CD4-positive, alpha-beta T cell (primary cell): ENCODE results near the gene PNPO. TPM values are rescaled to one million over a fixed set of nuclear protein-coding genes. Genes with fewer than 3 reads are reported as not detected.

ENCODE experiments used
- ATAC-seq: fragments of 200-7000 bp; cut with Tn5 transposase; one replicate; pipeline ENCODE4 v1.10.0; 2022; ENCODE audit warnings: mild to moderate bottlenecking; ENCODE audit not compliant: poor library complexity
- CTCF ChIA-PET: fragments of 350-600 bp; sonication (Branson Sonifier 250); formaldehyde crosslinking; loops from one replicate; lab custom pipeline; 2021; ENCODE audit warnings: antibody characterized with exemption, inconsistent platforms; lab: Charles Lee
- POLR2A ChIA-PET: fragments of 350-600 bp; sonication (Branson Sonifier 250); formaldehyde crosslinking; loops from one replicate; lab custom pipeline; 2021; ENCODE audit warnings: antibody characterized with exemption, inconsistent platforms; lab: Charles Lee
- DNase-seq, 14 experiments: peaks; one replicate each; pipeline ENCODE4 v3.0.0-alpha.2; 2013 to 2020; ENCODE audit warnings: mixed read lengths in 2 of 14
- H3K27ac ChIP-seq, 2 donors: one replicate each; pipeline versions ENCODE4 v1.5.1 to v1.7.0; 2013; ENCODE audit warnings: low read length in 2 of 2, low read depth in 1 of 2, mild to moderate bottlenecking in 1 of 2
- H3K27me3 ChIP-seq, 2 experiments: 1 replicate in 1 of 2; 2 replicates in 1 of 2; pipeline versions ENCODE4 v1.6.1 to v1.7.0; 2013; ENCODE audit warnings: low read length in 2 of 2, control low read depth in 1 of 2, mild to moderate bottlenecking in 1 of 2, moderate library complexity in 1 of 2; ENCODE audit not compliant: insufficient read depth in 2 of 2, control insufficient read depth in 1 of 2
- H3K36me3 ChIP-seq: one replicate; pipeline ENCODE4 v1.6.1; 2013; ENCODE audit warnings: low read length, control low read depth; ENCODE audit not compliant: insufficient read depth
- H3K4me1 ChIP-seq: one replicate; pipeline ENCODE4 v1.6.1; 2013; ENCODE audit warnings: low read length, control low read depth; ENCODE audit not compliant: insufficient read depth
- H3K4me3 ChIP-seq: one replicate; pipeline ENCODE4 v1.5.1; 2013; ENCODE audit warnings: mild to moderate bottlenecking, low read length, moderate library complexity
- H3K9me3 ChIP-seq, 2 experiments: 1 replicate in 1 of 2; 2 replicates in 1 of 2; pipeline versions ENCODE4 v1.6.1 to v1.7.0; 2013; ENCODE audit warnings: low read length in 2 of 2, mild to moderate bottlenecking in 2 of 2, control low read depth in 1 of 2, moderate library complexity in 1 of 2; ENCODE audit not compliant: control insufficient read depth in 1 of 2, insufficient read depth in 1 of 2
- H3K27ac Mint-ChIP-seq: one replicate; pipeline ENCODE4 v1.8.0; 2020; ENCODE audit warnings: mixed read lengths
- H3K27me3 Mint-ChIP-seq: one replicate; pipeline ENCODE4 v1.8.0; 2021; ENCODE audit warnings: mixed read lengths
- H3K36me3 Mint-ChIP-seq: one replicate; pipeline ENCODE4 v1.8.0; 2021; ENCODE audit warnings: low read depth, mixed read lengths
- H3K4me1 Mint-ChIP-seq: one replicate; pipeline ENCODE4 v1.8.0; 2021; ENCODE audit warnings: low read depth, mixed read lengths
- H3K4me3 Mint-ChIP-seq: one replicate; pipeline ENCODE4 v1.8.0; 2020; ENCODE audit warnings: mild to moderate bottlenecking, mixed read lengths
- H3K9me3 Mint-ChIP-seq: one replicate; pipeline ENCODE4 v1.8.0; 2020; ENCODE audit warnings: mixed read lengths
- intact Hi-C, 2 experiments: fragments of 100-400 bp; cut with DNase I in 1 of 2; cut with micrococcal nuclease in 1 of 2; formaldehyde crosslinking; loops; one replicate each; pipeline versions ENCODE4 v1.15.1 to v1.9.0; 2023 to 2025; cut with DNase I, micrococcal nuclease
- total RNA-seq, 174 experiments: library from RNA in 2 of 174; stranded (reverse) in 2 of 174; gene quantifications; one replicate each; pipeline ENCODE4 v1.2.3 and lab custom pipeline; 2021 to 2026
- TF ChIP-seq, protein P1 (sequence below): fragments of 200-600 bp; IDR thresholded peaks from one replicate; pipeline ENCODE4 v1.8.0; 2022; ENCODE audit warnings: antibody characterized with exemption, mild to moderate bottlenecking

PNPO gene
- total RNA-seq, 2 experiments from 2014 or later = 2.2 to 2.4 TPM

DNA sequence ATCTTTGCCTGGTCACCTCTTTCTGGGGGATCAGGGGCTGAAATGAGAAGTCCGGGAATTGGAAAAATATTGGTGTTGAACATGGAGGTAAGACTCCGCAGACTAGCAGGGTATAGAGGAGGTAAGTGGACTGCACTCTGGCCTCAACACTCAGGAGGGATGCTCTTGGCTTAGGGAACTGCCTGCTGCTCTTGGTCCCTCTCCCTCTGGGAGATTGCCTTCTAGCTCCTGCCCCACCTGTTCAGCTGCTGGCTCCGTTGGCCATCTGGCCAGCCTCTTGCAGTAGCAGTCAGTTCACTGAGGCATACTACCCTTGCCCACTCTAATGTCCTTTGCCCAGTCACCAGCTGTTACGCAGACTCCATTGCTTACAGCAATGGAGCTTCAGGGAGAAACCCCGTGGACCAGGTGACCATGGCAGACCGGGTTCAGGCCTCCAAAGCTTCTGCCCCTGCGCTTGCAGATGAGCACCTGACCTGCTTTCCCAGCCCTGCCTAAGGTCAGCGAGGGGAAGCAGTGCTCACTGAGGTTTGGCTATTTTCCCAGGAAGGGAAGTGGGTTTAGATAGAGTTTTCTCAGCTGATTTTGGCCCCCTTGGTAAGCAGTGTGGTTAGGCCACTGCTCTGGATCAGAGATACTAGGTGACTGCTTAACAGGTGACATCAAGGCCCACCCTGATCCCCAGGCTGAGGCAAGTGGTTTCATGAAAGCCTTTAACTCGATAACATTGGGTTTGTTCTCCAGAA lies 41.4 kb downstream of the PNPO start:
- no peaks in the 10 kb centered on the region for H3K27me3 ChIP-seq
- H3K27me3 Mint-ChIP-seq = no peaks in the 10 kb centered on the region
- no peak overlapping the region for H3K27ac ChIP-seq
- ATAC-seq (no peak), DNase-seq (no peak)
- peaks cover 47% of the 10 kb centered on the region for H3K36me3 ChIP-seq
- TF ChIP-seq, protein P1, sequence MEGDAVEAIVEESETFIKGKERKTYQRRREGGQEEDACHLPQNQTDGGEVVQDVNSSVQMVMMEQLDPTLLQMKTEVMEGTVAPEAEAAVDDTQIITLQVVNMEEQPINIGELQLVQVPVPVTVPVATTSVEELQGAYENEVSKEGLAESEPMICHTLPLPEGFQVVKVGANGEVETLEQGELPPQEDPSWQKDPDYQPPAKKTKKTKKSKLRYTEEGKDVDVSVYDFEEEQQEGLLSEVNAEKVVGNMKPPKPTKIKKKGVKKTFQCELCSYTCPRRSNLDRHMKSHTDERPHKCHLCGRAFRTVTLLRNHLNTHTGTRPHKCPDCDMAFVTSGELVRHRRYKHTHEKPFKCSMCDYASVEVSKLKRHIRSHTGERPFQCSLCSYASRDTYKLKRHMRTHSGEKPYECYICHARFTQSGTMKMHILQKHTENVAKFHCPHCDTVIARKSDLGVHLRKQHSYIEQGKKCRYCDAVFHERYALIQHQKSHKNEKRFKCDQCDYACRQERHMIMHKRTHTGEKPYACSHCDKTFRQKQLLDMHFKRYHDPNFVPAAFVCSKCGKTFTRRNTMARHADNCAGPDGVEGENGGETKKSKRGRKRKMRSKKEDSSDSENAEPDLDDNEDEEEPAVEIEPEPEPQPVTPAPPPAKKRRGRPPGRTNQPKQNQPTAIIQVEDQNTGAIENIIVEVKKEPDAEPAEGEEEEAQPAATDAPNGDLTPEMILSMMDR = no peak
- no peak overlapping the region for H3K4me3 ChIP-seq
- no peaks in the 10 kb centered on the region for H3K4me1 Mint-ChIP-seq
- CTCF ChIA-PET = interaction anchor here (1.1 kb wide), 1 partner anchor 12 kb away, joined by 3 read pairs; the partner anchor contains the start of gene CDK5RAP3
- no peaks in the 10 kb centered on the region for H3K9me3 Mint-ChIP-seq
- POLR2A ChIA-PET = interaction anchor here (1.0 kb wide), 1 partner anchor 12 kb away, joined by 3 read pairs; the partner anchor contains the start of gene CDK5RAP3
- no peak overlapping the region for H3K4me3 Mint-ChIP-seq
- intact Hi-C loops = no loop called here
- H3K27ac Mint-ChIP-seq = no peak overlapping the region
- H3K4me1 ChIP-seq = peaks cover 19% of the 10 kb centered on the region
- H3K36me3 Mint-ChIP-seq = peaks cover 59% of the 10 kb centered on the region
- H3K9me3 ChIP-seq = no peaks in the 10 kb centered on the region

DNA sequence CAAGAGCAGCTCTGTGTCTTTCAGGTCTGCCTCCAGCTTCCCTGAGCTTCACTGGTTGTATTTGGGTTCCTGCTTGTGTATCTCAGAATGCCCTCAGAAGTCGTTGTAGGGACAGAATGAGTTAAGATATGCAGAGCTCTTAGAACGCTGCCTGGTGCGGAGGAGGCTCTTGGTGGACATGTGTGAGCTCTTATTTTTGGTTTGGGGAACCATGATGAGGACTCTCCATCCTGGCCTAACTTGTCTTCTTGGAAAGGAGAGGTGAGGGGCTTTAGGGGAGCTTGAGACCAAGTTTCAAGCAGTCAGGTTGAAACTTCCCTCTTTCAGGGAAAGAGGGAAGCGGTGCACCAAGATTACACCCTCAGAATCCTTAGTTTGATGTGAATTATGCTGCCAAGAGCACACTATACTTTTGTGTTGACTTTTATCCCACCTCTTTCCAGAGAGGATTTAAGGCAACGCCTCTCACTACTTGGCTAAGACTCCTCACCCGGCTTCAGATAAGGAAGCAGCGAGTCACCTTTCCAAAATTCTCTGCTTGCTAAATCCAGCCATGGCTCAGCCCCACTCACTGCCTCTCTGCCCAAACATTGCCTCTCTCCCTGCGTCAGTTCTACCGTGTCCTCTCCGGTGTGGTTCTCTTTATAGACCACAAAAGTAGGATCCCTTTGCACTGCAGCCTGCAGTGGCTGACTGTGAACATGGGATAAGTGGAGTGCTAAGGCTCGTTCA lies 42.3 kb downstream of the PNPO start:
- H3K4me3 Mint-ChIP-seq = no peak overlapping the region
- TF ChIP-seq, protein P1 = no peak
- ATAC-seq (no peak), DNase-seq (no peak)
- H3K27me3 Mint-ChIP-seq = no peaks in the 10 kb centered on the region
- Histone ChIP-seq H3K27me3 (no peaks in the 10 kb centered on the region), H3K27ac (no peak overlapping the region), H3K9me3 (no peaks in the 10 kb centered on the region), H3K4me1 (peaks cover 19% of the 10 kb centered on the region), H3K36me3 (peaks cover 41% of the 10 kb centered on the region), H3K4me3 (no peak overlapping the region)
- H3K36me3 Mint-ChIP-seq = peaks cover 52% of the 10 kb centered on the region
- H3K4me1 Mint-ChIP-seq = no peaks in the 10 kb centered on the region
- H3K9me3 Mint-ChIP-seq = no peaks in the 10 kb centered on the region
- CTCF ChIA-PET = interaction anchor here (1.1 kb wide), 1 partner anchor 13 kb away, joined by 3 read pairs; the partner anchor contains the start of gene CDK5RAP3
- intact Hi-C loops = no loop called here
- POLR2A ChIA-PET = no interaction called here
- no peak overlapping the region for H3K27ac Mint-ChIP-seq

DNA sequence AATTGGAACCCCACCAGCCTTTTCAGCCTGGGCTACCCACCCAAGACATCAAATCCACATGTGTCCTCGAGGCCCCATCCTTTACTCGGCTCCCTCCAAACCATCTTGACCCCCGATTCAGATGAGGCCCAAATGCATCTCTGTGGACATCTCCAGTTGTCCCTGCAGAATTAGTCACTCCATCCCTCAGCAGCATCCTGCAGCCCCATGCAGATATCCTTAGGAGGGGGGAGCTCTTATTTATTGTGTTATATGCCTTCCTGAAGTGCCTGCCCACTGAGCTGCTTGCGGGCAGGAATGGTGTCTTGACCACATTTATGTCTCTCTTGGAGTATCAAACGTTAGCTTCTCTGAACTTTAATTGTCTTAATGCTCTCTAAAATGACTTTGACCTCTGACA lies 45.1 kb downstream of the PNPO start:
- no peak overlapping the region for H3K27ac Mint-ChIP-seq

More for the DNA sequence above, 45.1 kb downstream of the PNPO start:
- Histone ChIP-seq H3K27me3 (no peaks in the 10 kb centered on the region), H3K27ac (no peak overlapping the region), H3K4me1 (peaks cover 14% of the 10 kb centered on the region), H3K4me3 (no peak overlapping the region), H3K9me3 (no peaks in the 10 kb centered on the region), H3K36me3 (peaks cover 15% of the 10 kb centered on the region)
- DNase-seq (no peak), ATAC-seq (no peak)
- no peaks in the 10 kb centered on the region for H3K4me1 Mint-ChIP-seq
- TF ChIP-seq, protein P1 = no peak
- POLR2A ChIA-PET = interaction anchor here (1.1 kb wide), 1 partner anchor 91 kb away, joined by 3 read pairs; the partner anchor contains the start of gene SP2
- H3K36me3 Mint-ChIP-seq = peaks cover 25% of the 10 kb centered on the region
- H3K9me3 Mint-ChIP-seq = no peaks in the 10 kb centered on the region
- CTCF ChIA-PET = no interaction called here
- intact Hi-C loops = loop anchor here in 1 of 2 experiments (2.0 kb wide), 1 partner anchor 22 kb away; no protein-coding TSS in a partner anchor
- no peak overlapping the region for H3K4me3 Mint-ChIP-seq
- no peaks in the 10 kb centered on the region for H3K27me3 Mint-ChIP-seq
